HepG2 (cell line): Measurements from ENCODE around the gene USP24. TPM values are rescaled to one million over a fixed set of nuclear protein-coding genes. Genes with fewer than 3 reads are reported as not detected.
A peak's percentile ranks its signal among the peaks of the same experiment; 100 is the strongest.

Experiments used
- BCL6 ChIP-seq: IDR thresholded peaks from 2 replicates; pipeline ENCODE4 v1.6.1; 2016; ENCODE audit warnings: missing genetic modification reagents, missing compliant biosample characterization
- HNF4G ChIP-seq, 2 experiments: sonication (generic) in 1 of 2; formaldehyde crosslinking in 1 of 2; IDR thresholded peaks; 2 replicates each; pipeline versions ENCODE4 v1.4.0 to v1.6.1; 2011 to 2020; ENCODE audit warnings: borderline replicate concordance in 2 of 2, low read depth in 2 of 2, mild to moderate bottlenecking in 2 of 2, low read length in 1 of 2, missing genetic modification reagents in 1 of 2, moderate library complexity in 1 of 2
- SCMH1 ChIP-seq: sonication (generic); formaldehyde crosslinking; IDR thresholded peaks from 2 replicates; pipeline ENCODE4 v1.9.0; 2021; ENCODE audit warnings: missing genetic modification reagents, mild to moderate bottlenecking, borderline replicate concordance
- SP5 ChIP-seq: IDR thresholded peaks from 2 replicates; pipeline ENCODE4 v1.6.1; 2016; ENCODE audit warnings: low read depth, borderline replicate concordance
- SRSF1 ChIP-seq: fragments of 200-400 bp; formaldehyde crosslinking; optimal IDR thresholded peaks from 2 replicates; pipeline ENCODE3; 2017; ENCODE audit warnings: mild to moderate bottlenecking, low read depth, low read length, moderate library complexity
- TARDBP ChIP-seq: sonication (generic); formaldehyde crosslinking; IDR thresholded peaks from 2 replicates; pipeline ENCODE4 v1.8.0; 2022; ENCODE audit warnings: mild to moderate bottlenecking, missing genetic modification reagents
- TEAD3 ChIP-seq: optimal IDR thresholded peaks from 2 replicates; pipeline ENCODE3; 2016; ENCODE audit warnings: borderline replicate concordance
- TRIM24 ChIP-seq: sonication (generic); formaldehyde crosslinking; IDR thresholded peaks from 2 replicates; pipeline ENCODE4 v1.8.0; 2022; ENCODE audit warnings: mild to moderate bottlenecking, missing genetic modification reagents
- ZNF432 ChIP-seq: sonication (generic); formaldehyde crosslinking; IDR thresholded peaks from 2 replicates; pipeline ENCODE4 v1.5.0; 2020; ENCODE audit warnings: missing genetic modification reagents, mild to moderate bottlenecking, borderline replicate concordance
- ZNF598 ChIP-seq: sonication (generic); formaldehyde crosslinking; IDR thresholded peaks from 2 replicates; pipeline ENCODE4 v1.5.1; 2020; ENCODE audit warnings: mild to moderate bottlenecking, missing genetic modification reagents, borderline replicate concordance
- ZSCAN22 ChIP-seq: sonication (generic); formaldehyde crosslinking; IDR thresholded peaks from 2 replicates; pipeline ENCODE4 v1.4.0; 2020; ENCODE audit warnings: mild to moderate bottlenecking, missing genetic modification reagents
- polyA plus RNA-seq, 8 experiments: library from polyadenylated mRNA; depleted of rRNA in 3 of 8; stranded (reverse) in 7 of 8; unstranded in 1 of 8; fragments of >200 nt; fragmentation: Illumina TruSeq in 4 of 8; extraction: Trizol in 4 of 8; gene quantifications; 2 replicates each; pipeline versions ENCODE4 v1.2.1 to v1.2.3, GENCODE V29; 2011 to 2016; ENCODE audit warnings: low read depth in 4 of 8, missing spikeins in 1 of 8, mixed read lengths in 1 of 8; ENCODE audit not compliant: insufficient read depth in 1 of 8
- total RNA-seq, 5 experiments: library from RNA; depleted of rRNA; stranded (reverse); fragments of >200 nt; fragmentation: Illumina TruSeq; extraction: Trizol; gene quantifications; 2 replicates each; pipeline ENCODE4 v1.2.3, GENCODE V29; 2016; ENCODE audit warnings: low read depth in 1 of 5
- TF ChIP-seq, protein P1 (sequence below): sonication (generic); formaldehyde crosslinking; IDR thresholded peaks from 2 replicates; pipeline ENCODE4 v1.9.0; 2021; ENCODE audit warnings: missing genetic modification reagents, mild to moderate bottlenecking, borderline replicate concordance
- TF ChIP-seq, protein P2 (sequence below): sonication (generic); formaldehyde crosslinking; IDR thresholded peaks from 2 replicates; pipeline ENCODE4 v1.5.1; 2020; ENCODE audit warnings: missing genetic modification reagents, mild to moderate bottlenecking, borderline replicate concordance
- TF ChIP-seq, protein P3 (sequence below): sonication (generic); formaldehyde crosslinking; IDR thresholded peaks from 2 replicates; pipeline ENCODE4 v1.4.0; 2020; ENCODE audit warnings: missing genetic modification reagents
- TF ChIP-seq, protein P4 (sequence below): sonication (generic); formaldehyde crosslinking; IDR thresholded peaks from 2 replicates; pipeline ENCODE4 v1.8.0; 2022; ENCODE audit warnings: mild to moderate bottlenecking, missing genetic modification reagents, moderate library complexity
- TF ChIP-seq, protein P5 (sequence below): sonication (generic); formaldehyde crosslinking; IDR thresholded peaks from 2 replicates; pipeline ENCODE4 v1.4.0; 2020; ENCODE audit warnings: mild to moderate bottlenecking, low read depth, missing genetic modification reagents
- TF ChIP-seq, protein P6 (sequence below): sonication (generic); formaldehyde crosslinking; IDR thresholded peaks from 2 replicates; pipeline ENCODE4 v1.5.0; 2020; ENCODE audit warnings: mild to moderate bottlenecking, missing genetic modification reagents

USP24 gene
- total and polyA plus RNA-seq, 2 of the 13 experiments (the other 11 are each of a cell fraction or from before 2014, with no cell fraction given), result 18.8 to 47.6 TPM

DNA sequence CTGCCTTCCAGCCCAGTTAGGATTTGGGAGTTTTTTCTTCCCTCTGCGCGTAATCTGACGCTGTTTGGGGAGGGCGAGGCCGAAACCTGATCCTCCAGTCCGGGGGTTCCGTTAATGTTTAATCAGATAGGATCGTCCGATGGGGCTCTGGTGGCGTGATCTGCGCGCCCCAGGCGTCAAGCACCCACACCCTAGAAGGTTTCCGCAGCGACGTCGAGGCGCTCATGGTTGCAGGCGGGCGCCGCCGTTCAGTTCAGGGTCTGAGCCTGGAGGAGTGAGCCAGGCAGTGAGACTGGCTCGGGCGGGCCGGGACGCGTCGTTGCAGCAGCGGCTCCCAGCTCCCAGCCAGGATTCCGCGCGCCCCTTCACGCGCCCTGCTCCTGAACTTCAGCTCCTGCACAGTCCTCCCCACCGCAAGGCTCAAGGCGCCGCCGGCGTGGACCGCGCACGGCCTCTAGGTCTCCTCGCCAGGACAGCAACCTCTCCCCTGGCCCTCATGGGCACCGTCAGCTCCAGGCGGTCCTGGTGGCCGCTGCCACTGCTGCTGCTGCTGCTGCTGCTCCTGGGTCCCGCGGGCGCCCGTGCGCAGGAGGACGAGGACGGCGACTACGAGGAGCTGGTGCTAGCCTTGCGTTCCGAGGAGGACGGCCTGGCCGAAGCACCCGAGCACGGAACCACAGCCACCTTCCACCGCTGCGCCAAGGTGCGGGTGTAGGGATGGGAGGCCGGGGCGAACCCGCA is 175.7 kb downstream of the USP24 start, which contains the start of gene PCSK9 (continued):
- TF ChIP-seq, protein P1, sequence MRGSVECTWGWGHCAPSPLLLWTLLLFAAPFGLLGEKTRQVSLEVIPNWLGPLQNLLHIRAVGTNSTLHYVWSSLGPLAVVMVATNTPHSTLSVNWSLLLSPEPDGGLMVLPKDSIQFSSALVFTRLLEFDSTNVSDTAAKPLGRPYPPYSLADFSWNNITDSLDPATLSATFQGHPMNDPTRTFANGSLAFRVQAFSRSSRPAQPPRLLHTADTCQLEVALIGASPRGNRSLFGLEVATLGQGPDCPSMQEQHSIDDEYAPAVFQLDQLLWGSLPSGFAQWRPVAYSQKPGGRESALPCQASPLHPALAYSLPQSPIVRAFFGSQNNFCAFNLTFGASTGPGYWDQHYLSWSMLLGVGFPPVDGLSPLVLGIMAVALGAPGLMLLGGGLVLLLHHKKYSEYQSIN (CRISPR knock-in tag), result no peak
- TF ChIP-seq SCMH1 (CRISPR knock-in tag) (no peak), ZNF432 (no peak), SRSF1 (peak; percentile 57), HNF4G (IDR thresholded peaks at IDR 0.05; ENCODE audit: borderline replicate concordance, low read depth, low read length) (no peak), HNF4G (CRISPR knock-in tag; IDR thresholded peaks at IDR 0.05; ENCODE audit: borderline replicate concordance, low read depth) (no peak), TRIM24 (CRISPR knock-in tag) (no peak; the same call in 1 of the 2 replicates), TARDBP (CRISPR knock-in tag) (peak; percentile 95), TEAD3 (CRISPR knock-in tag) (peak; percentile 47), ZSCAN22 (CRISPR knock-in tag) (no peak), BCL6 (CRISPR knock-in tag) (peak; percentile 76), ZNF598 (CRISPR knock-in tag) (peak; percentile 96), SP5 (CRISPR knock-in tag) (peak; percentile 27; the same call in 1 of the 2 replicates)
- TF ChIP-seq, protein P2, sequence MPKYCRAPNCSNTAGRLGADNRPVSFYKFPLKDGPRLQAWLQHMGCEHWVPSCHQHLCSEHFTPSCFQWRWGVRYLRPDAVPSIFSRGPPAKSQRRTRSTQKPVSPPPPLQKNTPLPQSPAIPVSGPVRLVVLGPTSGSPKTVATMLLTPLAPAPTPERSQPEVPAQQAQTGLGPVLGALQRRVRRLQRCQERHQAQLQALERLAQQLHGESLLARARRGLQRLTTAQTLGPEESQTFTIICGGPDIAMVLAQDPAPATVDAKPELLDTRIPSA (CRISPR knock-in tag), result peak; percentile 95; the same call in 1 of the 2 replicates
- TF ChIP-seq, protein P3, sequence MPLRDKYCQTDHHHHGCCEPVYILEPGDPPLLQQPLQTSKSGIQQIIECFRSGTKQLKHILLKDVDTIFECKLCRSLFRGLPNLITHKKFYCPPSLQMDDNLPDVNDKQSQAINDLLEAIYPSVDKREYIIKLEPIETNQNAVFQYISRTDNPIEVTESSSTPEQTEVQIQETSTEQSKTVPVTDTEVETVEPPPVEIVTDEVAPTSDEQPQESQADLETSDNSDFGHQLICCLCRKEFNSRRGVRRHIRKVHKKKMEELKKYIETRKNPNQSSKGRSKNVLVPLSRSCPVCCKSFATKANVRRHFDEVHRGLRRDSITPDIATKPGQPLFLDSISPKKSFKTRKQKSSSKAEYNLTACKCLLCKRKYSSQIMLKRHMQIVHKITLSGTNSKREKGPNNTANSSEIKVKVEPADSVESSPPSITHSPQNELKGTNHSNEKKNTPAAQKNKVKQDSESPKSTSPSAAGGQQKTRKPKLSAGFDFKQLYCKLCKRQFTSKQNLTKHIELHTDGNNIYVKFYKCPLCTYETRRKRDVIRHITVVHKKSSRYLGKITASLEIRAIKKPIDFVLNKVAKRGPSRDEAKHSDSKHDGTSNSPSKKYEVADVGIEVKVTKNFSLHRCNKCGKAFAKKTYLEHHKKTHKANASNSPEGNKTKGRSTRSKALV (CRISPR knock-in tag), result peak; percentile 99
- TF ChIP-seq, protein P4, sequence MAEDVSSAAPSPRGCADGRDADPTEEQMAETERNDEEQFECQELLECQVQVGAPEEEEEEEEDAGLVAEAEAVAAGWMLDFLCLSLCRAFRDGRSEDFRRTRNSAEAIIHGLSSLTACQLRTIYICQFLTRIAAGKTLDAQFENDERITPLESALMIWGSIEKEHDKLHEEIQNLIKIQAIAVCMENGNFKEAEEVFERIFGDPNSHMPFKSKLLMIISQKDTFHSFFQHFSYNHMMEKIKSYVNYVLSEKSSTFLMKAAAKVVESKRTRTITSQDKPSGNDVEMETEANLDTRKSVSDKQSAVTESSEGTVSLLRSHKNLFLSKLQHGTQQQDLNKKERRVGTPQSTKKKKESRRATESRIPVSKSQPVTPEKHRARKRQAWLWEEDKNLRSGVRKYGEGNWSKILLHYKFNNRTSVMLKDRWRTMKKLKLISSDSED (CRISPR knock-in tag), result peak; percentile 95; the same call in 1 of the 2 replicates
- TF ChIP-seq, protein P5, sequence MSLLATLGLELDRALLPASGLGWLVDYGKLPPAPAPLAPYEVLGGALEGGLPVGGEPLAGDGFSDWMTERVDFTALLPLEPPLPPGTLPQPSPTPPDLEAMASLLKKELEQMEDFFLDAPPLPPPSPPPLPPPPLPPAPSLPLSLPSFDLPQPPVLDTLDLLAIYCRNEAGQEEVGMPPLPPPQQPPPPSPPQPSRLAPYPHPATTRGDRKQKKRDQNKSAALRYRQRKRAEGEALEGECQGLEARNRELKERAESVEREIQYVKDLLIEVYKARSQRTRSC (CRISPR knock-in tag), result no peak
- TF ChIP-seq, protein P6, sequence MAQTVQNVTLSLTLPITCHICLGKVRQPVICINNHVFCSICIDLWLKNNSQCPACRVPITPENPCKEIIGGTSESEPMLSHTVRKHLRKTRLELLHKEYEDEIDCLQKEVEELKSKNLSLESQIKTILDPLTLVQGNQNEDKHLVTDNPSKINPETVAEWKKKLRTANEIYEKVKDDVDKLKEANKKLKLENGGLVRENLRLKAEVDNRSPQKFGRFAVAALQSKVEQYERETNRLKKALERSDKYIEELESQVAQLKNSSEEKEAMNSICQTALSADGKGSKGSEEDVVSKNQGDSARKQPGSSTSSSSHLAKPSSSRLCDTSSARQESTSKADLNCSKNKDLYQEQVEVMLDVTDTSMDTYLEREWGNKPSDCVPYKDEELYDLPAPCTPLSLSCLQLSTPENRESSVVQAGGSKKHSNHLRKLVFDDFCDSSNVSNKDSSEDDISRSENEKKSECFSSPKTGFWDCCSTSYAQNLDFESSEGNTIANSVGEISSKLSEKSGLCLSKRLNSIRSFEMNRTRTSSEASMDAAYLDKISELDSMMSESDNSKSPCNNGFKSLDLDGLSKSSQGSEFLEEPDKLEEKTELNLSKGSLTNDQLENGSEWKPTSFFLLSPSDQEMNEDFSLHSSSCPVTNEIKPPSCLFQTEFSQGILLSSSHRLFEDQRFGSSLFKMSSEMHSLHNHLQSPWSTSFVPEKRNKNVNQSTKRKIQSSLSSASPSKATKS (CRISPR knock-in tag), result no peak
